Right renal pelvis (tissue), 4 donors: ENCODE measurements around the gene HUNK. TPM values are rescaled to one million over a fixed set of nuclear protein-coding genes. Genes with fewer than 3 reads are reported as not detected.

Experiments used
- DNase-seq, 4 donors: peaks; one replicate each; pipeline ENCODE4 v3.0.0-alpha.2; 2013; ENCODE audit warnings: low read depth in 4 of 4, low spot score in 3 of 4, missing footprints in 1 of 4
- polyA plus RNA-seq, 4 donors: library from polyadenylated mRNA; unstranded; fragments of 120-200 nt; gene quantifications; one replicate each; pipeline ENCODE4 v1.2.1, GENCODE V29; 2013; ENCODE audit not compliant: insufficient read length in 4 of 4

The HUNK gene
- polyA plus RNA-seq, 4 donors = 16.1 to 18.7 (median 18.1) TPM

GRCh38 chr21:31894457-31894856, 21.6 kb downstream of the HUNK start:
- DNase-seq = no peak

GRCh38 chr21:31895077-31895835, 22.4 kb downstream of the HUNK start:
- no peak for DNase-seq

- DNase-seq = no peak
These were observed 23.2 kb downstream of the HUNK start for GRCh38 chr21:31896019-31896418.

- no peak for DNase-seq
These were observed 24.5 kb downstream of the HUNK start for GRCh38 chr21:31897311-31897710.

DNA sequence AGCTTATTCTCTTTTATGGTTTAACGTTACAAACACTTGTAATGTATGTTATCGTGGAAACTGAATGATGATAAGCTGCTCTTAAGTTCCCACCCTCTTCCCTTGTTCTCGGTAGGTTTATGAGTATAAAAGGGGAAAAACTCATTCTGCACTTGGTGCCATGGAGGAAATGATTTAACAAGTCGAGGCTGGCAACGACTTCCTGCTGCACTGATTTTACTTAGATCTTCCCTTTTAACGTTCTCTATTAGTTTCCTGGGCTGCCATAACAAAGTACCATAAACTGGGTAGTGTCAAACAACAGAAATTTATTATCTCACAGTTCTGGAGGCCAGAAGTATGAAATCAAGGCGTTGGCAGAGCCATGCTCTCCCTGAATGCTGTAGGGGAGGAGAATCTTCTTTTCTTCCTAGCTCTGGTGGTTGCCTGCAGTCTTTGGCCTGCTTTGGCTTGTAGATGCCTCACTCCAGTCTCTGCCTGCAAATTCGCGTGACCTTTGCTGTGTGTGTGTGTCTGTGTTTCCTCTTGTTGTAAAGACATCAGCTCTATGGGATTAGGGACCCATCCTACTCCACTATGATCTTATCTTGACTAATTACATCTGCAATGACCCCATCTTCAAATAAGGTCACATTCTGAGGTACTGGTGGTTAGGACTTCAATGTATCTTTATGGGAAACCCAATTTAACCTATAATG, 26.3 kb downstream of the HUNK start:
- no peak for DNase-seq

DNA sequence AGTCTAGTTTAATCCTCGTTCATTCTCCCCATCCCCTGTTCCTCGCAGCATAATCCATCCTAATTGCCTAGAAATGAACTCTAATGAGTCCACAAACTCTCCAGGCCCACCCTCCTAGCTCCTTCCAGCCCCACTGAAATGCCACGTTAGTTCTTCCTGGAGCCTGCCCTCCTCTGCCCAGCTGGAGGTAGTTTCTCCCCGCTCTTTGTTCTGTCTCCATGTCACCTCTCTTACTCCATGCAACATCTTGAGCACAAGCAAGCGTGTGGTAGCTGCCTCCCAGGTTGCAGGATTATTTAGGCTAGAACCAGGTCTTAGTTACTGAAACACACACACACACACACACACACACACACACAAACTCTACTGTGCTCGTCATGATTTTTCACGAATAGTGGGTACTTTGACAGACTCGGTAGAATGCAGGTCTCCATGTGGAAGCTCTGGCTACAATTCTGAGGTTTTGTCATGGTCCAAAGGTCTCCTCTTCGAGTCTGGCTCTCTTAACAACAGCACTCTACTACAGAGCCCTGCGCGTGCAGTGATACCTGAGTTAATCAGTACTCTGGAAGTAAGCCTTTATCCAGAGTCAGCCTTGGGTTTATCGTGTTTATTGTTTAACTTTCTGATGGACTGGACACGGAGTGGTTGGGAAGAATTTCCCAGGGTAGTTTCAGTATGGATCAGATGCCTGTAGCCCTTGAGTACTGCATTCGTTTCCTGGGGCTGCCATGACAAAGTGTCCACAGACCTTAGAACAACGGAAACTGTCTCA, 27.5 kb downstream of the HUNK start:
- DNase-seq = peak in 1 of 4 donors; percentile 59

- no peak for DNase-seq
These were observed 28.5 kb downstream of the HUNK start for GRCh38 chr21:31901315-31901714.

DNA sequence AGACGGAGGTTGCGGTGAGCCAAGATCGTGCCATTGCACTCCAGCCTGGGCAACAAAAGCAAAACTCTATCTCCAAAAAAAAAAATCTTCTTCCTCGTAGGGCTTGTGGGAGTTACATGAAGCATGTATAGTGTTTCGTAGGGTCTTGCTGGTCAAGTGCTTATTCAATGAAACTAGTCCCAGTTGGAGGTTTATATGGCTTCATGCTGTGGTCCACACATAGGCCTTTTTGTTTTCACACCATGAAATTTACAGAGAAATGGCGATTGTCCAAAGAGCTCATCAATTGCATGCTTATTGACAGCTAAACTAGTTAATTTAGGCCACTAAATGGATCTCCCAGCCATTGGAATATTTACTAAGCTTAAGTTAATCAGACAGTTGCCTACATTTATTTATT, 29.6 kb downstream of the HUNK start:
- DNase-seq = no peak

DNA sequence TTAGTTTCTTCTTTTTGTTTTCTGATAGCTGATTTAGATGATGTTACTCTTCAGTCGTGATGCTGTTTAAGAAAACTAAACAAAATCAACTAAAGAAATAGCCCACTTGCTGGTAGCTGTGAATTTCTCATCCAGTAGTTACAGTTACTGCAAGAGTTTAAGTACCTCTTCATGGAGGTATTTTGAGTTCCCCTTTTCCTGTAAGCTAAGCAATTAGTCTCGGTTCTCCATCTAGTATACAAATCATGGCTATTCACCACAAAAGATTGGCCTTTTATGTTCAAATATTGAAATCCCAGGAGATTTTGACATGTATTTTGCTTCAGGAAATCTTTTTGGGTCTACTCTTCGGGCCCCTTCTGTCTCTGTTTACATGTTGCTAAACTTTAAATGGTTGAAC, 31.1 kb downstream of the HUNK start:
- no peak for DNase-seq

GRCh38 chr21:31905503-31906451, 33.0 kb downstream of the HUNK start:
- DNase-seq = peak in 1 of 4 donors; percentile 66

DNA sequence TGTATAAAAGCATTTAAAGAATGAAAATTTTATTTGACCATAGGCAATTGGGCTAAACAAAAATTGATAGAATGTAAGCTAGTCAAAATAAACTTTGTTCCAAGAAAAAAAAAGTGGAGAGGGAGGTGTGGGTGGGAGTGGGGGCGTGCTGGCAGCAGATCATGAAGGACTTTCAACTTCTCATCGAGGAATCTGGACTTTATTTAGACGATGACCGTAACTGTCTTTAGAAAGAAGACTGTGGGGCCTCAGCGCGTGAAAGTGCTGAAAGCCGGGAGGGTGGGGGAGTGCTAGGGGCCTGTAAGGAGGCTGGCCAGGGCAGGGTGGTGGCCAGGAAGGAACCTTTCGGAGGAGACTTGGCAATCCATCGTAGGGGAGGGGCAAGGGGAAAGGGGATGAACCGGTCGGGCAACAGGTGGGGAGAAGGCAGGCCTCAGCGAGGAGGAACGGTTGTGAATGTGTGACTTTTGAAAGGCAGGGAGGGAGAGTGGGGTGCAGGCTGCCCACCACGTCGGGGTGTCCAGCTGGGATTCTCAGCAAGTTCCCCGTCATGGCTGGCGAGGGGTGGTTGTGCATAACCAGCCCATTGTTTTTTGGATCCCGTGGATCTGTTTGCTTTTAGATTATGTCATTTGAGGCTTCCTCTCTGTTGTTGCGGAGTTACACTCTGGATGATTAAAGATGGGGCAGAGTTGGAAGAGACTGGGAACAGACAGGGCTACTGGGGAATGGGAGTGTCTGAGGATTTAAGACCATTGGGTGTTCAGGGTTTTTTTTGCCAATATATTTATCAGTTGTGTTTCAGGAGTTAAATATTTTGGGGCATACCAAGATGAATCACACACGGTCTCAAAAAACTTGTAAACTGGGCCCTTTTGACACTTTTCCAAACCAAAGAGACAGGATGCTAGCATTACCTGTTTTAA, 35.5 kb downstream of the HUNK start:
- no peak for DNase-seq

GRCh38 chr21:31909153-31910073, 36.6 kb downstream of the HUNK start:
- no peak for DNase-seq

DNA sequence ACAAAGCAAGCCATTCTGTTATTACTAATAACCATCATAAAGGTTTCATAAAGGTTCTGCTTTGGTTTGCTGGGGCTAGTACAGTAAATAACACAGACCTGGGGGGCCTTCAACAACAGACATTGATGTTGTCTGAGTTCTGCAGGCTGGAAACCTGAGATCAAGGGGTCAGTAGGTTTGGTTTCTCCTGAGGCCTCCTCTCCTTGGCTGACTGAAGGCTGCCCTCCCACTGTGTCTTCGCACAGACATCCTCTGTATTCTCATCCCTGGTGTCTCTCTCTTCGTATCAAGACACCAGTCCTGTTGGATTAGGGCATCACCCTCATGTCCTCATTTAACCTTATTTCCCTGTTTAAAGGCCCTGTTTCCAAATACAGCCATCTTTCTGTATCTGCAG, 37.3 kb downstream of the HUNK start:
- no peak for DNase-seq

DNA sequence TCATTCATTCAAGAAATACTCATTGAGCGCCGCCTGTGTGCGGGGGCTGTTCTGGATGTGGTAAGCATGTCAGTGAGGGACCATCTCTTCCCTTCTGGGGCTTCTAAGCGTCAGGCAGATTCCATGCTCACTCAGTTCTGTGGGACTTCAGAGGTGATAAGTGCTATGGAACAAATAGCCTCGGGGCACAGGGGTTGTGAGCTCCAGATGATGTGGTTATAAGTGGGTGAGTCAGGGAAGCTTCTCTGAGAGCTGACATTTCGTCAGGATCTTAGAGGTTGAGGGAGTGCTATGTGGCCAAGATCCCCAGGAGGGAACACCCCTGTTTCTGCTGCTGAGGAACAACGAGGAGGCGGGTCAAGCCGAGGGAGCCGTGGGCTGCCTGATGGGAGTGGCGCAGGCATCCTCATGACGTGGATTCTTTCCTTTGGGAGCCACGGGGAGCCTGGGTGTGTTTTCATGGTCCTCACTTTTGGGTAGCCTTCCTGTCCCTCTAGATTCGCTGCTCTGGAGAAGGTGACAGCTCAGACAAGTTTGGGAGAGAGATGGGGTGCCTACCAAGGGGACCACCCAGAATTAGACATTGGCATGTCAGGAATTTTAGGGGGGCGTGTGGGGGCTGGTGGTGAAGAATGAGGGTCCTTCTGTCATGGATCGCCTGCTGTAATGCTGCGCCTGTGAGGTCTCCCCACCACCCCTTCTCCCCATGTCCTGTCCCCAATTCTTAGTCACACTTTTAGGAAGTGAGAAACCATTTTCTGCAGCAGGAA, 38.5 kb downstream of the HUNK start:
- DNase-seq = no peak

GRCh38 chr21:31912501-31912900, 39.7 kb downstream of the HUNK start:
- DNase-seq = no peak

GRCh38 chr21:31913182-31913608, 40.4 kb downstream of the HUNK start:
- DNase-seq = no peak

DNA sequence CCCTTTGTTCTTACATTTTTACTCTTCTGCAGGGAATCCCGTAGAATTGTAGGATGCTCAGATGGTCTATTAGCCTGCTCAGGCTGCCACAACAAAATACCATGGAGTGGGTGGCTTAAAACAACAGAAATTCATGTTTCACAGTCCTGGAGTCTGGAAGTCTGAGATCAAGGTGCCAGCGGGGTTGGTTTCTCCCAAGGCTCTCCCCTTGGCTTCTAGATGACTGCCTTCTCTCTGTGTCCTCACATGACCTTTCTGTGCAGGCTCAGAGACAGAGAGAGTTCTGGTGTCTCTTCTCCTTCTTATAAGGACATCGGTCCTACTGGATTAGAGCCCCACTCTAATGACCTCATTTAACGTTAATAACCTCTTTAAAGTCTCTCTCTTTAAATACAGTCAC, 41.7 kb downstream of the HUNK start:
- DNase-seq = no peak
